GM12878 (cell line): ENCODE data around the gene SORL1. TPM values are rescaled to one million over a fixed set of nuclear protein-coding genes. Genes with fewer than 3 reads are reported as not detected.

ENCODE experiments used
- ATAC-seq: fragments of 200-7000 bp; cut with Tn5 transposase; 3 replicates; pipeline ENCODE4 v1.9.1; 2020; ENCODE audit warnings: mild to moderate bottlenecking, moderate library complexity
- BruUV-seq: library from RNA; stranded (reverse); fragments of 400-500 nt; replicated peaks from 2 replicates; lab custom pipeline; 2021; lab: Mats Ljungman, UMichigan
- CTCF ChIA-PET: fragments of 300-600 bp; sonication (Branson Sonifier 250); formaldehyde crosslinking; extraction: SDS; loops from one replicate; lab custom pipeline; 2021; ENCODE audit warnings: inconsistent platforms; lab: Yijun Ruan, JAX
- POLR2A ChIA-PET: fragments of 350-600 bp; formaldehyde crosslinking; extraction: SDS; loops from one replicate; lab custom pipeline; 2021; ENCODE audit warnings: inconsistent platforms; lab: Charles Lee
- RAD21 ChIA-PET: fragments of 300-600 bp; sonication (Branson Sonifier 250); formaldehyde crosslinking; loops from one replicate; lab custom pipeline; 2023; ENCODE audit warnings: antibody characterized with exemption; ENCODE audit not compliant: unreplicated experiment; lab: Charles Lee
- SMC1A ChIA-PET: fragments of 300-600 bp; sonication (Branson Sonifier 250); formaldehyde crosslinking; loops from one replicate; lab custom pipeline; 2023; ENCODE audit not compliant: unreplicated experiment, uncharacterized antibody; lab: Charles Lee
- DNase-seq: peaks from one replicate; pipeline ENCODE4 v3.0.0-alpha.2; 2011; ENCODE audit warnings: low read depth, low spot score
- FAIRE-seq: peaks from 3 replicates; lab custom pipeline; 2011; peaks lifted over from hg19 to GRCh38; lab: Jason Lieb, UNC
- H2AFZ ChIP-seq: 2 replicates; pipeline ENCODE4 v1.6.0; 2011; ENCODE audit warnings: low read depth, low read length, control low read depth; ENCODE audit not compliant: control insufficient read depth
- H3K27ac ChIP-seq: 2 replicates; pipeline ENCODE4 v1.5.1; 2011; ENCODE audit warnings: control low read depth; ENCODE audit not compliant: control insufficient read depth, insufficient read depth
- H3K27me3 ChIP-seq, 2 experiments: replicated peaks in 1 of 2; 2 replicates each; pipeline versions ENCODE4 v1.6.0 to v1.6.1; 2011; ENCODE audit warnings: low read length in 1 of 2; ENCODE audit not compliant: control insufficient read depth in 2 of 2, insufficient read depth in 2 of 2
- H3K36me3 ChIP-seq, 2 experiments: 2 replicates each; pipeline ENCODE4 v1.5.1; 2011; ENCODE audit warnings: low read length in 1 of 2; ENCODE audit not compliant: control insufficient read depth in 2 of 2, insufficient read depth in 2 of 2
- H3K4me1 ChIP-seq: 2 replicates; pipeline ENCODE4 v1.6.1; 2011; ENCODE audit warnings: mild to moderate bottlenecking, low read length, moderate library complexity, mixed read lengths; ENCODE audit not compliant: control insufficient read depth, insufficient read depth
- H3K4me2 ChIP-seq: 2 replicates; pipeline ENCODE4 v1.6.0; 2011; ENCODE audit warnings: control low read depth; ENCODE audit not compliant: control insufficient read depth, insufficient read depth
- H3K4me3 ChIP-seq: fragments of 200-600 bp; sonication (generic); 2 replicates; pipeline ENCODE4 v1.5.1; 2016
- H3K79me2 ChIP-seq: 2 replicates; pipeline ENCODE4 v1.6.0; 2011; ENCODE audit warnings: low read length; ENCODE audit not compliant: control insufficient read depth, insufficient read depth
- H3K9ac ChIP-seq: 2 replicates; pipeline ENCODE4 v1.8.0; 2011; ENCODE audit warnings: low read length, control low read depth, mixed read lengths; ENCODE audit not compliant: control insufficient read depth, insufficient read depth
- H3K9me3 ChIP-seq: replicated peaks from 3 replicates; pipeline ENCODE4 v1.5.1; 2011; ENCODE audit warnings: mild to moderate bottlenecking, low read length; ENCODE audit not compliant: control insufficient read depth, insufficient read depth
- H4K20me1 ChIP-seq: 2 replicates; pipeline ENCODE4 v1.6.0; 2011; ENCODE audit not compliant: control insufficient read depth, insufficient read depth
- BMI1 ChIP-seq: fragments of 450-650 bp; IDR thresholded peaks from 2 replicates; pipeline ENCODE4 v1.6.1; 2016; ENCODE audit warnings: mild to moderate bottlenecking, moderate library complexity, borderline replicate concordance
- EZH2 ChIP-seq: IDR thresholded peaks from 2 replicates; pipeline ENCODE4 v1.6.1; 2012; ENCODE audit warnings: low read depth, mild to moderate bottlenecking, control low read depth, inconsistent platforms, low read length, borderline replicate concordance; ENCODE audit not compliant: control insufficient read depth
- SUZ12 ChIP-seq: fragments of 200-600 bp; sonication (generic); IDR thresholded peaks from one replicate; pipeline ENCODE4 v1.6.1; 2018; ENCODE audit warnings: antibody characterized with exemption, mild to moderate bottlenecking; ENCODE audit not compliant: unreplicated experiment
- YY1 ChIP-seq: IDR thresholded peaks from 2 replicates; pipeline ENCODE4 v1.6.1; 2011; ENCODE audit warnings: low read depth, mild to moderate bottlenecking, low read length
- ZNF274 ChIP-seq: IDR thresholded peaks from one replicate; pipeline ENCODE4 v1.8.0; 2011; ENCODE audit not compliant: insufficient read length, insufficient read depth
- WGBS: methylation state at CpG from one replicate; pipeline ENCODE4 v1.1.6; 2016; ENCODE audit warnings: low lambda C conversion rate; ENCODE audit not compliant: insufficient replicate concordance, insufficient coverage; ENCODE audit errors: missing lambda C conversion rate; 5-methylcytosine and 5-hydroxymethylcytosine counted together
- in situ Hi-C: fragments of 300-500 bp; cut with MboI; formaldehyde crosslinking; loops from 9 replicates; pipeline ENCODE4 v1.14.3; 2018; ENCODE audit warnings: mixed read lengths
- intact Hi-C: fragments of 100-400 bp; cut with micrococcal nuclease; formaldehyde crosslinking; loops from one replicate; pipeline ENCODE4 v1.14.2; 2022; ENCODE audit not compliant: unreplicated experiment
- polyA plus RNA-seq, 11 experiments: library from polyadenylated mRNA; depleted of rRNA in 4 of 11; unstranded in 6 of 11; stranded (reverse) in 5 of 11; fragments of >200 nt; fragmentation: Nextera tagmentation in 4 of 11; fragmentation: Illumina TruSeq in 1 of 11; extraction: Ambion mirVana in 4 of 11; extraction: Trizol in 1 of 11; gene quantifications; 1 replicate in 1 of 11; 2 replicates in 10 of 11; pipeline versions ENCODE4 v1.2.1 to v1.2.3, GENCODE V29; 2011 to 2016; ENCODE audit warnings: inconsistent platforms in 2 of 11, missing spikeins in 2 of 11, low read depth in 1 of 11
- total RNA-seq, 4 experiments: library from RNA; depleted of rRNA in 3 of 4; stranded (reverse); fragments of >200 nt in 3 of 4; fragmentation: Illumina TruSeq in 1 of 4; extraction: Trizol in 1 of 4; gene quantifications; 2 replicates each; pipeline versions ENCODE4 v1.2.1 to v1.2.3, GENCODE V29; 2013 to 2021
- TF ChIP-seq, protein P1 (sequence below): fragments of 450-650 bp; formaldehyde crosslinking; IDR thresholded peaks from 2 replicates; pipeline ENCODE4 v1.4.0; 2022; ENCODE audit warnings: mild to moderate bottlenecking, moderate library complexity
- TF ChIP-seq, protein P2 (sequence below): IDR thresholded peaks from 2 replicates; pipeline ENCODE4 v1.6.1; 2011; ENCODE audit warnings: borderline replicate concordance, low read depth, mild to moderate bottlenecking, moderate library complexity, low read length; ENCODE audit not compliant: insufficient read depth, poor library complexity, severe bottlenecking

Gene SORL1
- total and polyA plus RNA-seq, 10 of the 15 experiments (the other 5 are each of a cell fraction or from before 2014, with no cell fraction given) = 20.2 to 107 (median 59.9) TPM

GRCh38 chr11:121631456-121631855 is 179.3 kb downstream of the SORL1 start:
- Histone ChIP-seq H3K9ac (no peak overlapping the region), H3K27me3 (no peaks in the 10 kb centered on the region), H2AFZ (no peak overlapping the region), H3K27ac (no peak overlapping the region), H3K4me1 (no peaks in the 10 kb centered on the region), H3K4me3 (no peak overlapping the region), H3K4me2 (no peak overlapping the region), H3K79me2 (no peaks in the 10 kb centered on the region), H3K36me3 (peaks cover 17 to 42% of the 10 kb centered on the region in 2 experiments), H4K20me1 (no peaks in the 10 kb centered on the region), H3K9me3 (no peaks in the 10 kb centered on the region)
- BruUV-seq = no TSS peak
- RAD21 ChIA-PET = no interaction called here
- FAIRE-seq (no peak), ATAC-seq (no peak), DNase-seq (no peak)
- TF ChIP-seq, protein P1, sequence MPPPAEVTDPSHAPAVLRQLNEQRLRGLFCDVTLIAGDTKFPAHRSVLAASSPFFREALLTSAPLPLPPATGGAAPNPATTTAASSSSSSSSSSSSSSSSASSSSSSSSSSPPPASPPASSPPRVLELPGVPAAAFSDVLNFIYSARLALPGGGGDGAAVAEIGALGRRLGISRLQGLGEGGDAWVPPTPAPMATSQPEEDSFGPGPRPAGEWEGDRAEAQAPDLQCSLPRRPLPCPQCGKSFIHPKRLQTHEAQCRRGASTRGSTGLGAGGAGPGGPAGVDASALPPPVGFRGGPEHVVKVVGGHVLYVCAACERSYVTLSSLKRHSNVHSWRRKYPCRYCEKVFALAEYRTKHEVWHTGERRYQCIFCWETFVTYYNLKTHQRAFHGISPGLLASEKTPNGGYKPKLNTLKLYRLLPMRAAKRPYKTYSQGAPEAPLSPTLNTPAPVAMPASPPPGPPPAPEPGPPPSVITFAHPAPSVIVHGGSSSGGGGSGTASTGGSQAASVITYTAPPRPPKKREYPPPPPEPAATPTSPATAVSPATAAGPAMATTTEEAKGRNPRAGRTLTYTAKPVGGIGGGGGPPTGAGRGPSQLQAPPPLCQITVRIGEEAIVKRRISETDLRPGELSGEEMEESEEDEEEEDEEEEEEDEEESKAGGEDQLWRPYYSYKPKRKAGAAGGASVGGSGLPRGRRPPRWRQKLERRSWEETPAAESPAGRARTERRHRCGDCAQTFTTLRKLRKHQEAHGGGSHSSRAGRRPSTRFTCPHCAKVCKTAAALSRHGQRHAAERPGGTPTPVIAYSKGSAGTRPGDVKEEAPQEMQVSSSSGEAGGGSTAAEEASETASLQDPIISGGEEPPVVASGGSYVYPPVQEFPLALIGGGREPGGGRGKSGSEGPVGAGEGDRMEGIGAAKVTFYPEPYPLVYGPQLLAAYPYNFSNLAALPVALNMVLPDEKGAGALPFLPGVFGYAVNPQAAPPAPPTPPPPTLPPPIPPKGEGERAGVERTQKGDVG (CRISPR knock-in tag) = no peak
- TF ChIP-seq YY1 (no peak), SUZ12 (no peak), BMI1 (no peak), EZH2 (no peak), ZNF274 (no peak)
- TF ChIP-seq, protein P2, sequence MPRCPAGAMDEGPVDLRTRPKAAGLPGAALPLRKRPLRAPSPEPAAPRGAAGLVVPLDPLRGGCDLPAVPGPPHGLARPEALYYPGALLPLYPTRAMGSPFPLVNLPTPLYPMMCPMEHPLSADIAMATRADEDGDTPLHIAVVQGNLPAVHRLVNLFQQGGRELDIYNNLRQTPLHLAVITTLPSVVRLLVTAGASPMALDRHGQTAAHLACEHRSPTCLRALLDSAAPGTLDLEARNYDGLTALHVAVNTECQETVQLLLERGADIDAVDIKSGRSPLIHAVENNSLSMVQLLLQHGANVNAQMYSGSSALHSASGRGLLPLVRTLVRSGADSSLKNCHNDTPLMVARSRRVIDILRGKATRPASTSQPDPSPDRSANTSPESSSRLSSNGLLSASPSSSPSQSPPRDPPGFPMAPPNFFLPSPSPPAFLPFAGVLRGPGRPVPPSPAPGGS = no peak
- 96% methylated on average over 2 of the region's 2 CpGs for WGBS
- SMC1A ChIA-PET = interaction anchor here (0.5 to 1.4 kb wide), 7 partner anchors 14 to 975 kb away, joined by 3 to 5 read pairs (median 3); no protein-coding TSS in a partner anchor
- CTCF ChIA-PET = interaction anchor here (1.1 kb wide), 1 partner anchor 23 kb away, joined by 3 read pairs; no protein-coding TSS in a partner anchor
- intact Hi-C loops = no loop called here
- POLR2A ChIA-PET = no interaction called here
- in situ Hi-C loops = no loop called here
